ENCODE results near the gene HOXC10.

- no peak for TF ChIP-seq CTCF (optimal IDR thresholded peaks at IDR 0.05 in 1 of 3, IDR thresholded peaks at IDR 0.05 in 1 of 3, conservative IDR thresholded peaks at IDR 0.05 in 1 of 3; ENCODE audit: extremely low read depth in 1 of 3, insufficient read depth in 2 of 3, low read length in 3 of 3)
- TF ChIP-seq EZH2 (IDR thresholded peaks at IDR 0.05; ENCODE audit: low read length): no peak
These were observed 13.8 kb upstream of the HOXC10 start for GRCh38 chr12:53971129-53971528.

All from keratinocyte (primary cell).